DLD1 (cell line): ENCODE measurements around the gene CACNA1A.
"Not testable (repeated sequence)": the region's sequence is repeated elsewhere in the genome, so short reads cannot be mapped to it uniquely, and the experiment has no call there.

Experiments
- in situ Hi-C: cut with HindIII; loops from 2 replicates; pipeline ENCODE4 v1.10.0; 2017; ENCODE audit warnings: low sequenced_read_pairs

CACNA1A gene

DNA sequence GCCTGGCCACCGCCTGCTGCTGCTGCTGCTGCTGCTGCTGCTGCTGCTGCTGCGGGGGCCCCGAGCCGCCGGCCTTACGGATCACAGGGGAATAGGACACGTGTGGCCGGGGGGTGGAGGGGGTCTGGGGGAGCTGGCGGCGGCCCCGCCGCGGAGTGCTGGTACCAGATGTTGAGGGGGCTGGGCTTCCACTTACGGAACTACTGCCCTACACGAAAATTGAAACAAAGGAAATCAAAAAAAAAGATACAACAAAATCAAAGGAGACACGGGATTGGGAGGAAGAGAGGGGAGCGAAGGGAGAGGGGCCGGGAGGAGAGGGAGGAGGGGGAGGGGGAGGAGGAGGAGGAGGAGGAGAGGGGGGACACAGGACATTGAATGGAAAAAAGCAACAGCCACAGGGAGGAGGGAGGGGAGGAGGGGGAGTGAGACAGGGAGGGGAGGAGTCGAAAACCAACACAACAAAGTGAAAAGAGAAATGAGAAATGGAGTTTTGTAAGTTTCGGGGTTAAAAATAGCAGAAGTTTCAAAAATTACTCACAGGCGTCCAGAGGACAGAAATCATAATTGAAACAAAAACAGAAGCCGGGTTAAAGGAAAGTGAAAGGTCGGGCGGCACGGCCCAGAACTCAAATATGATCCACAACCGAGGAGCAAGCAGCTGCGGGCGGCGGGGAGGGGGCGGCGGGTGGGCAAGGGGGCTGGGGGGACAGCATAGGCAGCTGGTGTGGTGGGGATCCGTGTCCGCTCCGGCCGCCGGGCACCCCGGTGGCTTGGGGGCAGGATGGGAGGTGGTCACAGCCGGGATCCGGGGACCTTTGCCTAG is 298.2 kb downstream of the CACNA1A start:
- in situ Hi-C loops: no loop called here

DNA sequence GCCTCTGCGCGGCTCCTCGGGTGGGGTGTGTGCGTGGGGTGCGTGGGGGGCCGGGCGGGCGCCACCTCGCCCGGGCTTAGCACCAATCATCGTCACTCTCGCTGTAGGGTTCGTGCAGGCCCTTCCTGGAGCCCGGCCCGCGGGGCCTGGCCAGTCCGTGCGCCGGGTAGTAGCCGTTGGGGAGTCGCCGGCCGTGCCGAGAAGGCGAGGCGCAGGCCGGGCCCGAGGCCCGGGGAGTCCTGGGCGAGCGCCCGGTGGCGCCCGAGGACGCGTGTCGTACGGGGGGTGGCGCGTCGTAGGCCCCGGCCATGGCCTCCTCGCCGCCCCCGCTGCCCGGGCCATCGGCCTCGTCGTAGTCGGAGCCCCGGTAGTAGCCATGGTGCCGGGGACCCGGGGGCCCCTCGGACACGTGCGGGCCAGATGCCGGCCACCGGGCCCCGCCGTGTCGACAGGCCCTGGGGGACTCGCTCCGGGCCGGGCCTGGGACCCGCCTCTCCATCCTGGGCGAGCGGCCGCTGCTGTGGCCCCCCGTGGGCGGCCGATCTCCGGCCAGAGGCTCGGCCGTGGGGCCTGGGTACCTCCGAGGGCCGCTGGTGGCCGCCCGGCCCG is 298.9 kb downstream of the CACNA1A start:
- in situ Hi-C loops: no loop called here

GRCh38 chr19:13206587-13206986 is 299.7 kb downstream of the CACNA1A start:
- in situ Hi-C loops: no loop called here

GRCh38 chr19:13202112-13202511 is 304.2 kb downstream of the CACNA1A start:
- in situ Hi-C loops: not testable (repeated sequence)

- in situ Hi-C loops: no loop called here
Measured at GRCh38 chr19:13198634-13199033, 307.6 kb downstream of the CACNA1A start.

DNA sequence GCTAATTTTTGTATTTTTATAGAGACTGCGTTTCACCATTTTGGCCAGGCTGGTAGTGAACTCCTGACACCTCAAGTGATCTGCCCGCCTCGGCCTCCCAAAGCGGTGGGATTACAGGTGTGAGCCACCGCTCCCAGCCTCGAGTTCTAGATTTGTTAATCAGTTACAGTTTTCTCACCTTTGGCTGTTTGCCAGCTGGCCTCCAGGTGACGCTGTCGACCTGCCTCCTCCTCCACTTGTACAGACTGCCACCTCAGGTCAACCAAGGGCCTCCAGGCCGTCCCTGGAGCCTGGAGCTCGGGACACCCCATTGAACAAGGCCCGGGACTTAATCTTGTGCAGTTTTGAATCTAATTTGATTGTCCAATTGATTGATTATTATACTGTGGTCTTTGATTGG is 310.6 kb downstream of the CACNA1A start:
- in situ Hi-C loops: no loop called here

- in situ Hi-C loops: no loop called here
Measured at GRCh38 chr19:13190781-13191540, 315.3 kb downstream of the CACNA1A start.

GRCh38 chr19:13189600-13189999 is 316.7 kb downstream of the CACNA1A start:
- in situ Hi-C loops: no loop called here

DNA sequence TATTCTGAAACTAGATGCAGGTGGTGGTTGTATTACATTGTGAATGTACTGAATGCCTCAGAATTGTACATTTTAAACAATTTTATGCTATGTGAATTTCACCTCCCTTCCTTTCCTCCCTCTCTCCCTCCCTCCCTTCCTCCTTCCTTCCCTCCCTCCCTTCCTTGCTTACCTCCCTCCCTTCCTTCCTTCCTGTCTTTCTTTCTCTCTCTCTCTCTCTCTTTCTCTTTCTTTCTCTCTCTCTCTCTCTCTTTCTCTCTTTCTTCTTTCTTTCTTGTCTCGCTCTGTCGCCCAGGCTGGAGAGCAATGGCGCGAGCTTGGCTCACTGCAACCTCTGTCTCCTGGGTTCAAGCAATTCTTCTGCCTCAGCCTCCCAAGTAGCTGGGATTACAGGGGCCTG is 318.9 kb downstream of the CACNA1A start:
- in situ Hi-C loops: no loop called here

GRCh38 chr19:13186688-13187087 is 319.6 kb downstream of the CACNA1A start:
- in situ Hi-C loops: not testable (repeated sequence)

DNA sequence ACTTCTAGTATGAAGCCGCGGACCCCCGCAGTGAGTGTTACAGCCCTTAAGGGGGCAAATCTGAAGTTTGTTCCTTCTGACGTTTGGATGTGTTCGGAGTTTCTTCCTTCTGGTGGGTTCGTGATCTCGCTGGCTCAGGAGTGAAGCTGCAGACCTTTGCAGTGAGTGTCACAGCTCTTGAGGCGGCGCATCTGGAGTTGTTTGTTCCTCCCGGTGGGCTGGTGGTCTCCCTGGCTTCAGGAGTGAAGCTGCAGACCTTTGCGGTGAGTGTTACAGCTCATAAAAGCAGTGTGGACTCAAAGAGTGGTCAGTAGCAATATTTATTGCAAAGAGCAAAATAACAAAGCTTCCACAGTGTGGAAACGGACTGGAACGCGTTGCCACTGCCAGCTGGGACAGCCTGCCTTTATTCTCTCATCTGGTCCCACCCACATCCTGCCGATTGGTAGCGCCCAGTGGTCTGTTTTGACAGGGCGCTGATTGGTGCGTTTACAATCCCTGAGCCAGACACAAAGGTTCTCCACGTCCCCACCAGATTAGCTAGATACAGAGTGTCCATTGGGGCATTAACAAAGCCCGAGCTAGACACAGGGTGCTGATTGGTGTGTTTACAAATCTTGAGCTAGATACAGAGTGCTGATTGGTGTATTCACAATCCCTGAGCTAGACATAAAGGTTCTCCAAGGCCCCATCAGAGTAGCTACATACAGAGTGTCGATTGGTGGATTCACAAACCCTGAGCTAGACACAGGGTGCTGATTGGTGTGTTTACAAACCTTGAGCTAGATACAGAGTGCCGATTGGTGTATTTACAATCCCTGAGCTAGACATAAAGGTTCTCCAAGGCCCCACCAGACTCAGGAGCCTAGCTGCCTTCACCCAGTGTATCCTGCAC is 320.3 kb downstream of the CACNA1A start:
- in situ Hi-C loops: not testable (repeated sequence)

- in situ Hi-C loops: not testable (repeated sequence)
Measured at GRCh38 chr19:13184926-13185325, 321.4 kb downstream of the CACNA1A start.

DNA sequence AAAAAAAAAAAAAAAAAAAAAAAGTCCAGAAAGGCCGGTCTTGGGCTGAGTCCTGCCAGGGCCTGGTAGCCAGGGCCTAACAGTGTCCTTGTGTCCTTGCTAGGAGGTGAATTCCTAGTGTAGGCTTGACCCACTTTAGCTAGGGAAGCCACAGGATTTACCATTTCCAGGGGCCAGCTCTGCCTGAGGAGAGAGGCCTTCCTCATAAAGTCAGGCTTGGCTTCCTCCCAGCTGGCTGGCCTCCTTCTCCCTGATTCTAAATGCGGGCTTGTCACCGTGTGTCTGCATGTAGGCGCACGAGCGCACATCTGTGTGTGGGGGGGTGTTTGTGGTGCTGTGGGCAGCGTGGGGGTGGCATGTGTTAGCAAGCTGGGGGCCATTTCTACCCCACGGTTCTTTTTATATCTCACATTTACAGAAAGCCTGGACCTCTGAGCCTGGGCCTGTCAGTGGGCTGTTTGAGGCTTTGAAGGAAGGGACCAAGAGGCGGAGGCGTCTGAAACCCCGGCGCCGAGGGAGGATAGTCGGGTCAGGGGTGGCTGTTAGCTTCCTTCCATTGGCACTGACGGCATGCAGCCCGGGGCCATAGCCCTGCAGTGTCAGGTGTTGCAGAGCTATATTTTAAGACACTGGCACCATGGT is 324.4 kb downstream of the CACNA1A start:
- in situ Hi-C loops: no loop called here

GRCh38 chr19:13178291-13178690 is 328.0 kb downstream of the CACNA1A start:
- in situ Hi-C loops: not testable (repeated sequence)

DNA sequence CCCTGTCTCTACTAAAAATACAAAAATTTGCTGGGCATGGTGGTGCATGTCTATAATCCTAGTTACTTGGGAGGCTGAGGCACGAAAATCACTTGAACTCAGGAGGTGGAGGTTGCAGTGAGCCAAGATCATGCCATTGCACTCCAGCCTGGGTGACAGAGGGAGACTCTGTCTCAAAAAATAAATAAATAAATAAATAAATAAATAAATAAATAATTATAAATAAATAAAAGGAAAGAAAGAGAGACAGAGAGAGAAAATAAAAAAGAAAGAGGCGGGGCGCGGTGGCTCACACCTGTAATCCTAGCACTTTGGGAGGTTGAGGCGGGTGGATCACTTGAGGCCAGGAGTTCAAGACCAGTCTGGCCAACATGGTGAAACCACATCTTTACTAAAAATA is 328.7 kb downstream of the CACNA1A start:
- in situ Hi-C loops: not testable (repeated sequence)

DNA sequence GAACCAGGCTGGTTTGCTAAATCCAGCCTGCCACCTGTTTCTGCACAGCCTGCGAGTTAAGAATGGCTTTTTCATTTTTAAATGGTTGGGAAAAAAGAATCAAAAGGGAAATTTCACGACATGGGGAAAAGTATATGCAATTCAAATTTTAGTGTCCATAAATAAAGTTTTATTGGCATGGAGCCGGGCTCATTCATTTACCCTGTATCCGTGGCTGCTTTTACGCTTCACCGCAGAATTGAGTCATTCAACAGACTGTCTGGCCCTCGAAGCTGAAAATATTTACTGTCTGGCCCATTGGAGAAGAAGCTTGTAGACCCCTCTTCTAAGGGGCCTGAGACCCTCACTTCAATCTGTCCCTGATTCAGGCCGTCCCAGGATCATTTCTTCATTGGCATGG is 329.9 kb downstream of the CACNA1A start:
- in situ Hi-C loops: no loop called here

DNA sequence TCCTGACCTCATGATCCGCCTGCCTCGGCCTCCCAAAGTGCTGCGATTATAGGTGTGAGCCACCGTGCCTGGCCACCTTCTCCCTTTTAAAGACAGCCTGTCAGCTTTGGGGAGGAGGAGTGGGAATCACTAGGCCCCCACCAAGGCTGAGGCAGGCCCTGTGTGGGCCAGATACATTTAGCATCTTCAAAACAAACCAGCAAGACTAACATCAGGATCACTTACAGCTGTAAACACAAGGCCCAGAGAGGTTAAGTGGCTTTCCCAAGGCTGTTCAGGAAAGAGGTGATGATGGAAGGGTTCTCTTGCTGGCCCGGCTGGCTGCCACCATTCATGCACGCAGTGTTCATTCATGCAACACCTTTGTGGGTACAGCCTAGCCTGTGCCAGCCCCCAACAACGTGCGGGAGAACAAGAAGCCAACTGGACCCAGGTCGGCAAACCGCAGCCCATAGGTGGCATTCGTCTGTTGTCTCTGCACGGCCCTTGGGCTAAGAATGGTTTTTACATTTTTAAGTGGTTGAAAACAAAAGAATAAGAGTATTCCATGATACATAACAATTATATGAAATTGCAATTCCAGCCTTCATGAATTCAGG is 333.0 kb downstream of the CACNA1A start:
- in situ Hi-C loops: no loop called here

- in situ Hi-C loops: no loop called here
Measured at GRCh38 chr19:13172346-13173138, 333.7 kb downstream of the CACNA1A start.

GRCh38 chr19:13171146-13171545 is 335.1 kb downstream of the CACNA1A start:
- in situ Hi-C loops: no loop called here
